KMS-11 (cell line): Measurements from ENCODE around the gene CTSD.

Experiments
- H2AFZ ChIP-seq: fragments of 200-600 bp; sonication (generic); 2 replicates; pipeline ENCODE4 v1.6.1; 2016; ENCODE audit warnings: antibody characterized with exemption, mixed run types, low read depth
- H3K27ac ChIP-seq: fragments of 200-600 bp; sonication (generic); 2 replicates; pipeline ENCODE4 v1.6.1; 2016; ENCODE audit warnings: mild to moderate bottlenecking, mixed run types
- H3K27me3 ChIP-seq: fragments of 200-600 bp; sonication (generic); 2 replicates; pipeline ENCODE4 v1.6.1; 2017; ENCODE audit warnings: mild to moderate bottlenecking, low read depth, mixed run types, moderate library complexity; ENCODE audit not compliant: insufficient read depth
- H3K36me3 ChIP-seq: fragments of 200-600 bp; sonication (generic); 2 replicates; pipeline ENCODE4 v1.6.1; 2017; ENCODE audit warnings: mild to moderate bottlenecking, mixed run types; ENCODE audit not compliant: insufficient read depth
- H3K4me1 ChIP-seq: fragments of 200-600 bp; sonication (generic); 2 replicates; pipeline ENCODE4 v1.6.1; 2016; ENCODE audit warnings: mild to moderate bottlenecking, low read depth, mixed run types; ENCODE audit not compliant: poor library complexity, severe bottlenecking
- H3K4me2 ChIP-seq: fragments of 200-600 bp; sonication (generic); 2 replicates; pipeline ENCODE4 v1.7.0; 2016; ENCODE audit warnings: mild to moderate bottlenecking, mixed run types
- H3K4me3 ChIP-seq: fragments of 200-600 bp; sonication (generic); IDR thresholded peaks from 2 replicates; pipeline ENCODE4 v1.6.1; 2017; ENCODE audit warnings: low read depth, low read length, mixed read lengths; ENCODE audit not compliant: insufficient read depth
- H3K79me2 ChIP-seq: fragments of 200-600 bp; sonication (generic); 2 replicates; pipeline ENCODE4 v1.6.1; 2016; ENCODE audit warnings: low read depth, mixed run types; ENCODE audit not compliant: insufficient read depth
- H3K9ac ChIP-seq: fragments of 200-600 bp; sonication (generic); 2 replicates; pipeline ENCODE4 v1.6.1; 2016; ENCODE audit warnings: mild to moderate bottlenecking, mixed run types
- H4K20me1 ChIP-seq: fragments of 200-600 bp; sonication (generic); 2 replicates; pipeline ENCODE4 v1.6.1; 2016; ENCODE audit warnings: mild to moderate bottlenecking, mixed run types; ENCODE audit not compliant: insufficient read depth
- CTCF ChIP-seq: fragments of 200-600 bp; sonication (generic); conservative IDR thresholded peaks from 2 replicates; pipeline ENCODE4 v1.6.1; 2017; ENCODE audit warnings: low read depth, mild to moderate bottlenecking, antibody characterized with exemption, low read length, moderate library complexity, mixed read lengths

The CTSD gene

GRCh38 chr11:1744137-1744886 is 19.4 kb downstream of the CTSD start:
- no peak overlapping the region for H3K4me3 ChIP-seq
- no peak overlapping the region for H2AFZ ChIP-seq
- H3K4me2 ChIP-seq, result no peak overlapping the region
- H3K27ac ChIP-seq, result no peak overlapping the region
- H3K79me2 ChIP-seq, result no peaks in the 10 kb centered on the region
- H3K36me3 ChIP-seq, result no peaks in the 10 kb centered on the region
- no peak for TF ChIP-seq CTCF
- no peaks in the 10 kb centered on the region for H4K20me1 ChIP-seq
- H3K9ac ChIP-seq, result no peak overlapping the region
- H3K4me1 ChIP-seq, result no peaks in the 10 kb centered on the region
- peaks cover 43% of the 10 kb centered on the region for H3K27me3 ChIP-seq

- Histone ChIP-seq H3K27ac (no peak overlapping the region), H3K79me2 (no peaks in the 10 kb centered on the region)
- TF ChIP-seq CTCF, result no peak
Measured at GRCh38 chr11:1743585-1744136, 20.1 kb downstream of the CTSD start.

GRCh38 chr11:1742869-1743584 is 20.7 kb downstream of the CTSD start:
- H3K4me3 ChIP-seq, result no peak overlapping the region
- no peaks in the 10 kb centered on the region for H4K20me1 ChIP-seq
- peaks cover 54% of the 10 kb centered on the region for H3K27me3 ChIP-seq
- H3K27ac ChIP-seq, result no peak overlapping the region
- H3K4me2 ChIP-seq, result no peak overlapping the region
- H3K79me2 ChIP-seq, result no peaks in the 10 kb centered on the region
- H3K4me1 ChIP-seq, result no peaks in the 10 kb centered on the region
- no peak overlapping the region for H2AFZ ChIP-seq
- TF ChIP-seq CTCF, result no peak
- no peak overlapping the region for H3K9ac ChIP-seq
- H3K36me3 ChIP-seq, result no peaks in the 10 kb centered on the region

More at GRCh38 chr11:1743585-1744136, 20.1 kb downstream of the CTSD start:
- Histone ChIP-seq H3K9ac (no peak overlapping the region), H3K4me1 (no peaks in the 10 kb centered on the region), H3K36me3 (no peaks in the 10 kb centered on the region), H2AFZ (no peak overlapping the region), H3K4me2 (no peak overlapping the region), H3K4me3 (no peak overlapping the region), H3K27me3 (peaks cover 48% of the 10 kb centered on the region), H4K20me1 (no peaks in the 10 kb centered on the region)

GRCh38 chr11:1742371-1742770 is 21.4 kb downstream of the CTSD start:
- H3K36me3 ChIP-seq, result no peaks in the 10 kb centered on the region
- no peak overlapping the region for H3K27ac ChIP-seq
- no peak for TF ChIP-seq CTCF
- H3K4me2 ChIP-seq, result no peak overlapping the region
- no peak overlapping the region for H2AFZ ChIP-seq
- no peaks in the 10 kb centered on the region for H3K79me2 ChIP-seq
- no peak overlapping the region for H3K9ac ChIP-seq
- peaks cover 61% of the 10 kb centered on the region for H3K27me3 ChIP-seq
- H3K4me3 ChIP-seq, result no peak overlapping the region
- H4K20me1 ChIP-seq, result no peaks in the 10 kb centered on the region
- H3K4me1 ChIP-seq, result no peaks in the 10 kb centered on the region
